ENCODE results near the gene CYP4Z1.
"Not testable (repeated sequence)": the region's sequence is repeated elsewhere in the genome, so short reads cannot be mapped to it uniquely, and the experiment has no call there.

Gene CYP4Z1

GRCh38 chr1:47067097-47067594 lies at the start of gene CYP4Z1:
TSS of gene CYP4Z1 (plus strand) at chr1:47067231. CDS start at chr1:47067491, 260 bp downstream.
- no peak for DNase-seq (ENCODE audit: low spot score)

DNA sequence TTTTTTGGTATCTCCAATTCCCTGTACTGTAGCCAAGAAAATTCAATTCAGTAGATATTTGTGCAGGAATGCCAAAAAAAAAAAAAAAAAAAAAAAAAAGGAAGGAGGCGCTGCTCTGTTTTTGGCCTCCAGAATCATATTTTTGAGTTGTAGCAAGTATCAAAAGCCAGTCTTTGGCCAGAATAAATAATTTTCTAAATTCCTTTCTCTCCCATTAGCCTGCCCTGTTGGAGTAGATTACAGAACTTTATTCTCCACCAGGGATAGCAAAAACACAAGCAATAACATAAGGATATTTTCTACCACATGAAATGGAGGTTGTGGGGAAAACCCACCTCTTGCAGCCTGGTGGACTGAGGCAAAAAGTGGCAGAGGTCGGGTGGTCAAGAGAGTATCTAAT lies 46.0 kb upstream of the CYP4Z1 start:
- no peak for DNase-seq (ENCODE audit: low spot score)

GRCh38 chr1:47023268-47024140 lies 43.5 kb upstream of the CYP4Z1 start, which contains the start of gene CYP4X1:
TSS of gene CYP4X1 (plus strand) at chr1:47023669. CDS start at chr1:47023818, 149 bp downstream.
- no peak for DNase-seq (ENCODE audit: low spot score)

GRCh38 chr1:47024141-47024801 lies 42.8 kb upstream of the CYP4Z1 start:
- no peak for DNase-seq (ENCODE audit: low spot score)

DNA sequence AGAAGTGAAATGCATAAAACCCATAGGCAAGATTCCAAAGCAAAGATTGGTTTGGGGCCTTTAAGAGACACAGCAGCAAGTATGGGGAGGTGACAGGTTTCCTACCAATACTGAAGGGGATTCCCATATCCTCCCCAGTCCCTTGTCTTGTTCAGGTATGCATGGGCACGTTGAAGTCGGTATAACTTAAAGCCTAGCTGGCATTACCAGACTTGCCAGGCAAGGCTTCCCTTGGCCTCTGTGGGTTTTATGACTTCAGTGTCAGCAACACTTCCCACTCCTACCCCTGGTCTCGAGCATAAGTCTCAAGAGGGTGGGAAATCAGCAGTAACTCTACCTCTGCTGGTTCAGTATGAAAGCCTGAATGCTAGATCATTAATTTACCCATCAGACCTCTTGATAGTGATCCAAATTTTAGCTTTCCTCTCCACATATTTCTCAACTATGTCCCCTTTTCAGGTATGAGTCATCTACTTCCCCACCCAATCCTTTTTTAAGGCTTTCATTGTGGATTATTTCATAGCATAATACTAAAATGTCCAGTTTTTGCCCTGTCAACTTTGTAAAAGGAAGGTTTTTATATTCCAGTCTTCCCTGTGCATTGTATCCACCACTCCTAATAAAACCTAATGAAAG lies 36.7 kb upstream of the CYP4Z1 start:
- DNase-seq (ENCODE audit: low spot score): no peak

DNA sequence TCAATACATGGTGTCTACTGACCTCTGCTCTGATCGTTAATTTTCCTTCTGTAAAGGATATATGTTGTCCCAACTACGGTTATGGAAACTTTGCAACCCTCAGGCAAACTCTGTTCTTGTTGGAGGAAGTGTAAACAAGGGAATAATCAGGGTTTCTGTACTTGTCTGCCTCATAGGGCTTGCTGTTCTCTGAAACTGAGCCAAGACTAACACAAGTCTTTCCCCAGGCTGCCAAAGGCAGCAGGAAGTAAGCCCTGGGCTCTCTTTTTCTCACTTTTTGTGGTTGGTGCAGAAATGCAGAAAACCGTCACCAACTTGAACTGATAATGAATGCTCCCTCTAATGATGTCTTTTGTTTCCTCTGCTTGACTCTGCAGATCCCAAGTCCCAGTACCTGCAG lies 36.0 kb upstream of the CYP4Z1 start:
- peak; percentile 14 for DNase-seq (ENCODE audit: low spot score)

- no peak for DNase-seq (ENCODE audit: low spot score)
Observed at GRCh38 chr1:47031585-47031984, 35.4 kb upstream of the CYP4Z1 start.

- no peak for DNase-seq (ENCODE audit: low spot score)
Observed at GRCh38 chr1:47036764-47037163, 30.3 kb upstream of the CYP4Z1 start.

DNA sequence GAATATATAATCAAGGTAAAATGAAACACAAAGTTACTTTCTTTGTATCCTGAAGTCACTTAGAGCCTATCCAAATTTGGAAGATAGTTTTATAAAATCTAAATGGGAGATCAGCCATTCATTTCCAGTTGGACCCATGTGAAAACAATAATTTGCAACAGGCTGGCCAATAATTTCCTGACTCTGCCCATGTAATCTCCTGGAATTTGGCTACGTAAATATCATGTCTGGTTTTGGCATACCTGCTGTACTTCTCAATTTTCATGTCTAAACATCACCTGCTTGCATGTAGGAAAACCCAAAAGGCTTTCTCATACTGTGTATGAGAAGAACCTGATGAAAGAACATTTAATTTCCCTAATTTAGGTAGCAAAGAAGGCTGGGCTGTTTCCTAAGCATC lies 7.7 kb upstream of the CYP4Z1 start:
- DNase-seq (ENCODE audit: low spot score): no peak

- not testable (repeated sequence) for DNase-seq (ENCODE audit: low spot score)
Observed at GRCh38 chr1:47069080-47069479, 2.0 kb downstream of the CYP4Z1 start.

GRCh38 chr1:47069509-47069908 lies 2.5 kb downstream of the CYP4Z1 start:
- DNase-seq (ENCODE audit: low spot score): not testable (repeated sequence)

- DNase-seq (ENCODE audit: low spot score): not testable (repeated sequence)
Observed at GRCh38 chr1:47089356-47089755, 22.3 kb downstream of the CYP4Z1 start.

DNA sequence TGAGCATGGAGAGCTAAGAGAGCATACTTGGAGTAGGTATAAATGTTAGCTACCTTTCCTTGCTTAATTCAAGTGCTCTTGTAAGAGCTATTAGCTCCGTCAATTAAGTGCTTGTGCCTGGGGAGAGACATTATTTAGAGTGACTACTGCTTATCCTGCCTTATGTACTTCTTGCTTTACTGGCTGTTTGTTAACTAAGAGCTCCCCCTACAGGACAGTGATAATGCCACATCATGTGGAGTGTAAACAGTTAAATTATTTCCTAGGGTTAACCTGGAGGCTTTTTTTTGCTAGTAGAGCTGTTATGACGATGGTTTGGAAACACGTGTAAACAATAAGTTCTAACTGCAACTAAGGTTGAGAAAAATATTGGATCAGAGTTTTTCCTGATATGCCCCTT lies 24.4 kb downstream of the CYP4Z1 start:
- DNase-seq (ENCODE audit: low spot score): not testable (repeated sequence)

GRCh38 chr1:47104816-47105215 lies 37.8 kb downstream of the CYP4Z1 start:
- DNase-seq (ENCODE audit: low spot score): no peak

DNA sequence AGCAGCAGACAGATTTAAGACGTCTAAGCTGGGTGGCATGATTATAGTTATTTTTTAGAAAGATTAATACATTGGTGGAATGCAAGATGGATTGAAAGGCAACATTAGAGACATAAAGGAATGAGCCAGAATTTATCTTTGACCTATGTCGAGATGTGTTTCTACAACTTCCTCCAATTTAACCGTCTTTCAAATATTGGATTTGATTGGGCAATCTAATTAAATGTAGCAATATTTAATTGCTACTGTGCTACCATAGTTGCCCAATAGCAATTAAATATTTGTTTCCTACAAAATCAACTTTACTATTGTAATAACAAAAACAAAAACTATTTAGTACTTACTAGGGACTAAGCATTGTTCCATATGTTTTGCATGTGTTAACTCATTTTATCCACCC lies 39.8 kb downstream of the CYP4Z1 start:
- DNase-seq (ENCODE audit: low spot score): no peak

GRCh38 chr1:47107851-47108574 lies 41.0 kb downstream of the CYP4Z1 start:
- DNase-seq (ENCODE audit: low spot score): not testable (repeated sequence)

DNA sequence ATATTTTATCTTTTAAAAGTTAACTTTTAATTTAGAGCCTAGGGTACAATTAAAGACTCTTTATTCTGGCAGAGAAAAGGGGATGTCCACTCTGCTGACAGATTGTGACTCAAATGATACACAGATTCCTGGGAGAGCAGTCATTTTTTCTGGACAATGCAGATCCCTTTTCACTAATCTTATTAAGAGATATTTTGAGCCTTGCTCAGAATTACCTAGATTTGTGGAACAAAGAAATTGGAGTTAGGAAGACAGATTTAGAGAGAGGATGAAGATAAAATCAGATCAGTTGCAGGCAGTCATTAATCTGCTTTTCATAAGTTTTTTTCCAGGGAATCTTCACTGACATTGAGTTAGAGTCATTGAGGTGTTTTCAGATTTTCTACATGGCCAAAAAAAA lies 42.5 kb downstream of the CYP4Z1 start:
- not testable (repeated sequence) for DNase-seq (ENCODE audit: low spot score)

DNA sequence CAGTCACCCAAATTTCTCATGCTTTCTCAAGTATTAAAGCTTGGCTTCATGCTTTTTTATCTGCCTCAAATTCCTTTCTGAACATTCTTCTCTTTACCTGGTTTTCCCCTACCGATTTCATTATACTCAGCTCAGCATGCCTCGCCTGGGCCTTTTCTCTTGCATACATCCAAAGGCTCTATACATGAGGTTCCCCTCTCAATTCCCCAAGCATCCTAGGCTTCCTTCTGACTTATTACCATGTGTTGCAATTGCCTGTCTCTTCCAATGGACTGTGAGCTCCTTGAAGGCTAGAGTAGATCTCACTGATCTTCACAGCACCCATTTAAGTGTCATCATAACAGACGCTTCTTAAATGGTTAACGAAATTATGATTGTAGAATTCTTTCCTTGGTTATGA lies 46.1 kb downstream of the CYP4Z1 start:
- DNase-seq (ENCODE audit: low spot score): no peak

DNA sequence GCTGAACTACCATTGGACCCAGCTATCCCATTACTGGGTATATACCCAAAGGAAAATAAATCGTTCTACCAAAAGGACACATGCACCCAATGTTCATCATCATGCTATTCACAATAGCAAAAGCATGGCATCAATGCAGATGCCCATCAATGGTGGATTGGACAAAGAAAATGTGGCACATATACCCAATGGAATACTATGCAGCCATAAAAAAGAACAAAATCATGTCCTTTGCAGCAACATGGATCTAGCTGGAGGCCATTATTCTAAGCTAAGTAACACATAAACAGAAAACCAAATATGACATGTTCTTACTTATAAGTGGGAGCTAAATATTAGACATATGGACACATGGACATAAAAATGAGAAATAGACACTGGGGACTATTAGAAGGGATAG lies 54.0 kb downstream of the CYP4Z1 start:
- not testable (repeated sequence) for DNase-seq (ENCODE audit: low spot score)

DNA sequence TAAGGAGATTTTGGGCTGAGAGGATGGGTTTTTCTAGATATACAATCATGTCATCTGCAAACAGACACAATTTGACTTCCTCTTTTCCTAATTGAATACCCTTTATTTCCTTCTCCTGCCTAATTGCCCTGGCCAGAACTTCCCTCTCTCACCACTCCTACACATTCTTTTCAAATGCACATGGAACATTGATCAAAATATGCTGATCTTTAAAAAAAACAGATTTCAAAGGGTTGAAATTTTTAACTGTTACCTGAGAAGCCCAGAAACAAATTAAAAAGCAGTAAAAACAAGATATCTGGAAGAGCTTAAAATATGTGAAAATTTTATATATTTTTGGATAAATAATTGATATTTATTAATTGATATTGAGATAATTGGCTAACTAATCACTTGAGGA lies 57.8 kb downstream of the CYP4Z1 start:
- DNase-seq (ENCODE audit: low spot score): not testable (repeated sequence)

- DNase-seq (ENCODE audit: low spot score): not testable (repeated sequence)
Observed at GRCh38 chr1:47126997-47127396, 60.0 kb downstream of the CYP4Z1 start.

DNA sequence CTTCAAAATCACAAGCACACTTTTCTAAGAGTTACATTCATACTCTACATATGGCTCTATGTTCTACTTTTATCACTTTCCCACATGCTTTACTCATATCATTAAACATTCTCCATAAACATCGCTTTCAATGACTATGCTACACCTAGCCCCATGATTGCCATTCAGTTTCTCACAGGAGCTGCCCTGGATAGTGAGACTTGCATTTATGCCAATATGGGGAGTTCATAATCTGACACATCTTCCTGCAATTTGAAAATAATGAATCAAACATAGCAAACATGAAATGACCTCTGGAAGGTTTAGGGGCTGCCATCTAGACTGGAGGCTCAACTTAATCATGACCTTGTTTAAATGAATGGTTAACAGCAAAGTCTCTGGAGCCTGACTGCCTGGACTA lies 61.2 kb downstream of the CYP4Z1 start:
- no peak for DNase-seq (ENCODE audit: low spot score)
